CD14-positive monocyte (primary cell): Measurements from ENCODE around the gene XIRP1. TPM values are rescaled to one million over a fixed set of nuclear protein-coding genes. Genes with fewer than 3 reads are reported as not detected.

Source experiments
- DNase-seq, 3 donors: peaks; one replicate each; pipeline ENCODE4 v3.0.0-alpha.2; 2011 to 2022
- H2AFZ ChIP-seq: 2 replicates; pipeline ENCODE4 v1.6.0; 2012; ENCODE audit warnings: mild to moderate bottlenecking, low read depth, low read length, inconsistent platforms; ENCODE audit not compliant: insufficient read depth, poor library complexity, severe bottlenecking
- H3K27ac ChIP-seq, 2 donors: 1 replicate in 1 of 2; 2 replicates in 1 of 2; pipeline ENCODE4 v1.5.1; 2012 to 2013; ENCODE audit warnings: low read length in 2 of 2, control low read depth in 1 of 2, inconsistent platforms in 1 of 2, low read depth in 1 of 2, mild to moderate bottlenecking in 1 of 2
- H3K27me3 ChIP-seq, 2 donors: one replicate each; pipeline versions ENCODE4 v1.6.0 to v1.6.1; 2011 to 2013; ENCODE audit warnings: low read length in 2 of 2; ENCODE audit not compliant: control insufficient read depth in 2 of 2, insufficient read depth in 2 of 2
- H3K36me3 ChIP-seq, 2 donors: replicated peaks in 1 of 2; 1 replicate in 1 of 2; 2 replicates in 1 of 2; pipeline versions ENCODE4 v1.5.1 to v1.6.1; 2012 to 2013; ENCODE audit warnings: low read length in 2 of 2, control low read depth in 1 of 2, inconsistent platforms in 1 of 2, mild to moderate bottlenecking in 1 of 2; ENCODE audit not compliant: insufficient read depth in 2 of 2, control insufficient read depth in 1 of 2
- H3K4me1 ChIP-seq, 2 donors: 1 replicate in 1 of 2; 2 replicates in 1 of 2; pipeline versions ENCODE4 v1.5.1 to v1.6.1; 2012 to 2013; ENCODE audit warnings: low read length in 2 of 2, control low read depth in 1 of 2, inconsistent platforms in 1 of 2, mild to moderate bottlenecking in 1 of 2, moderate library complexity in 1 of 2; ENCODE audit not compliant: insufficient read depth in 2 of 2, control insufficient read depth in 1 of 2
- H3K4me2 ChIP-seq: replicated peaks from 2 replicates; pipeline ENCODE3; 2012; ENCODE audit warnings: low read length, moderate library complexity, mild to moderate bottlenecking; ENCODE audit not compliant: poor library complexity, severe bottlenecking; ENCODE audit errors: extremely low read depth
- H3K4me3 ChIP-seq, 3 experiments: fragments of 200-600 bp in 1 of 3; sonication (generic) in 1 of 3; replicated peaks in 1 of 3; 1 replicate in 2 of 3; 2 replicates in 1 of 3; pipeline ENCODE4 v1.5.1; 2011 to 2013; ENCODE audit warnings: low read length in 3 of 3, mild to moderate bottlenecking in 3 of 3, control low read depth in 2 of 3, low read depth in 2 of 3, inconsistent platforms in 1 of 3, moderate library complexity in 1 of 3
- H3K79me2 ChIP-seq: 2 replicates; pipeline ENCODE4 v1.6.0; 2012; ENCODE audit warnings: mild to moderate bottlenecking, control low read depth, inconsistent platforms, low read length, moderate library complexity; ENCODE audit not compliant: insufficient read depth
- H3K9ac ChIP-seq: 2 replicates; pipeline ENCODE4 v1.6.0; 2017; ENCODE audit warnings: low read length, mild to moderate bottlenecking; ENCODE audit not compliant: insufficient read depth, poor library complexity, severe bottlenecking
- H3K9me3 ChIP-seq, 2 donors: replicated peaks in 1 of 2; 1 replicate in 1 of 2; 2 replicates in 1 of 2; pipeline versions ENCODE4 v1.5.1 to v1.6.1; 2012 to 2013; ENCODE audit warnings: low read length in 2 of 2, control low read depth in 1 of 2; ENCODE audit not compliant: control insufficient read depth in 1 of 2, insufficient read depth in 1 of 2
- H4K20me1 ChIP-seq: 2 replicates; pipeline ENCODE4 v1.6.0; 2012; ENCODE audit warnings: mild to moderate bottlenecking, low read length, control low read depth, moderate library complexity; ENCODE audit not compliant: insufficient read depth
- H3K27ac Mint-ChIP-seq, 7 donors: one replicate each; pipeline ENCODE4 v1.8.0; 2020; ENCODE audit warnings: mild to moderate bottlenecking in 7 of 7, mixed read lengths in 7 of 7, moderate library complexity in 6 of 7, inconsistent platforms in 2 of 7
- H3K27me3 Mint-ChIP-seq, 3 donors: one replicate each; pipeline ENCODE4 v1.8.0; 2021 to 2022; ENCODE audit warnings: low read depth in 3 of 3, mild to moderate bottlenecking in 3 of 3, mixed read lengths in 3 of 3, moderate library complexity in 3 of 3, inconsistent platforms in 1 of 3
- H3K36me3 Mint-ChIP-seq, 2 donors: one replicate each; pipeline ENCODE4 v1.8.0; 2020; ENCODE audit warnings: mixed read lengths in 2 of 2, inconsistent platforms in 1 of 2, mild to moderate bottlenecking in 1 of 2
- H3K4me1 Mint-ChIP-seq: one replicate; pipeline ENCODE4 v1.8.0; 2020; ENCODE audit warnings: mild to moderate bottlenecking, mixed read lengths
- H3K4me3 Mint-ChIP-seq, 2 donors: one replicate each; pipeline ENCODE4 v1.8.0; 2020; ENCODE audit warnings: mild to moderate bottlenecking in 2 of 2, mixed read lengths in 2 of 2, moderate library complexity in 1 of 2
- H3K9me3 Mint-ChIP-seq, 7 donors: one replicate each; pipeline ENCODE4 v1.8.0; 2020 to 2022; ENCODE audit warnings: mixed read lengths in 7 of 7, mild to moderate bottlenecking in 6 of 7, moderate library complexity in 6 of 7, inconsistent platforms in 2 of 7
- CTCF ChIP-seq: fragments of 200-600 bp; IDR thresholded peaks from one replicate; pipeline ENCODE4 v1.8.0; 2022; ENCODE audit warnings: antibody characterized with exemption, mild to moderate bottlenecking
- WGBS: methylation state at CpG from one replicate; pipeline ENCODE4 v1.1.5; 2013; ENCODE audit warnings: missing lambda C conversion rate; ENCODE audit not compliant: insufficient coverage; 5-methylcytosine and 5-hydroxymethylcytosine counted together
- intact Hi-C, 2 donors: fragments of 100-400 bp; cut with micrococcal nuclease; formaldehyde crosslinking; loops; one replicate each; pipeline versions ENCODE4 v1.15.0 to v1.15.1; 2023
- polyA plus RNA-seq, 3 donors: library from polyadenylated mRNA; depleted of rRNA in 1 of 3; unstranded in 2 of 3; stranded (reverse) in 1 of 3; fragments of 300-500 nt in 2 of 3; fragments of >200 nt in 1 of 3; fragmentation: Illumina TruSeq in 2 of 3; gene quantifications; 1 replicate in 2 of 3; 2 replicates in 1 of 3; pipeline ENCODE4 v1.2.3, GENCODE V29; 2012 to 2021

Gene XIRP1
- polyA plus RNA-seq, 3 donors = not detected

- H3K27ac Mint-ChIP-seq = no peak overlapping the region
- no peak overlapping the region for H3K27ac ChIP-seq
- DNase-seq = no peak
Measured at GRCh38 chr3:39232859-39233258, 40.5 kb upstream of the XIRP1 start.

GRCh38 chr3:39230453-39230852 is 38.1 kb upstream of the XIRP1 start:
- H3K36me3 ChIP-seq = no peaks in the 10 kb centered on the region
- WGBS = no CpG with 5 or more reads among the region's 1 CpG
- H3K4me3 ChIP-seq = no peak overlapping the region
- peaks cover 36% of the 10 kb centered on the region for H3K4me1 Mint-ChIP-seq
- H3K79me2 ChIP-seq = no peaks in the 10 kb centered on the region
- H3K4me2 ChIP-seq = no peak overlapping the region
- H3K9me3 ChIP-seq = no peaks in the 10 kb centered on the region
- H3K9me3 Mint-ChIP-seq = peaks cover 0 to 2% (median 0%) of the 10 kb centered on the region in 7 donors
- peaks cover 26 to 40% of the 10 kb centered on the region in 2 donors for H3K4me1 ChIP-seq
- no peak overlapping the region for H3K9ac ChIP-seq
- H4K20me1 ChIP-seq = no peaks in the 10 kb centered on the region
- H3K27me3 ChIP-seq = no peaks in the 10 kb centered on the region
- H2AFZ ChIP-seq = no peak overlapping the region
- no peak for TF ChIP-seq CTCF
- H3K27me3 Mint-ChIP-seq = peaks cover 0 to 5% (median 0%) of the 10 kb centered on the region in 3 donors
- H3K27ac Mint-ChIP-seq = no peak overlapping the region
- H3K4me3 Mint-ChIP-seq = no peak overlapping the region
- no peaks in the 10 kb centered on the region for H3K36me3 Mint-ChIP-seq
- no peak for DNase-seq
- no peak overlapping the region for H3K27ac ChIP-seq
- intact Hi-C loops = no loop called here

More at GRCh38 chr3:39232859-39233258, 40.5 kb upstream of the XIRP1 start:
- Mint-ChIP-seq H3K4me3 (no peak overlapping the region), H3K9me3 (no peaks in the 10 kb centered on the region), H3K27me3 (peaks cover 0 to 8% (median 0%) of the 10 kb centered on the region in 3 donors), H3K36me3 (no peaks in the 10 kb centered on the region), H3K4me1 (peaks cover 32% of the 10 kb centered on the region)
- no CpG with 5 or more reads among the region's 3 CpGs for WGBS
- H3K9me3 ChIP-seq = no peaks in the 10 kb centered on the region
- H2AFZ ChIP-seq = no peak overlapping the region
- no peak overlapping the region for H3K4me3 ChIP-seq
- H3K79me2 ChIP-seq = no peaks in the 10 kb centered on the region
- intact Hi-C loops = no loop called here
- TF ChIP-seq CTCF = no peak
- no peaks in the 10 kb centered on the region for H4K20me1 ChIP-seq
- no peak overlapping the region for H3K9ac ChIP-seq
- H3K27me3 ChIP-seq = no peaks in the 10 kb centered on the region
- H3K4me2 ChIP-seq = no peak overlapping the region
- no peaks in the 10 kb centered on the region for H3K36me3 ChIP-seq
- peaks cover 16 to 28% of the 10 kb centered on the region in 2 donors for H3K4me1 ChIP-seq
